GM18870 (cell line): ENCODE results near the gene COA1.
"Not testable (repeated sequence)": the region's sequence is repeated elsewhere in the genome, so short reads cannot be mapped to it uniquely, and the experiment has no call there.

Experiments used
- ATAC-seq: cut with Tn5 transposase; IDR thresholded peaks from one replicate; pipeline ENCODE4 v1.9.1; 2021; ENCODE audit warnings: moderate library complexity; ENCODE audit not compliant: unreplicated experiment

COA1 gene

GRCh38 chr7:43609097-43609496 lies 120.2 kb downstream of the COA1 start:
- ATAC-seq, result no peak

DNA sequence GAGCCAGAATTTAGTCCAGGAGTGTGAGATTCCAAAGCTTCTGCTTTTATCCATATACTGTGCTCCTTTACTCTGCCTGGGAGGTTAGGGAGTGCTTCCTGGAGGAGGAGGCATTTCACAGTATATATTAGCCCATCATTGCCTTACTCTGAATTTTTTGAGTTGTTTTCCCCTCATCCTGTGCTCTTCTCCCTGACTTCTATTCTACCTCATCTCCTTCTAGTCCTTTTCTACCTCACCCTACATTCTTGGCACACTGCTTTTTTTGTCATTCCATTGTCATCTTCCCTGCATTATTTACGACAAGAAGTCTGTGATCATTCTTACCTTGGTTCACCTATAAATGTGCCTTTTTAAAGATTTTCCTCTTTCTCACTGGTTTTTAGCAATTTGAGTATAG lies 125.1 kb downstream of the COA1 start:
- no peak for ATAC-seq

- ATAC-seq, result no peak
Measured at GRCh38 chr7:43602256-43602655, 127.1 kb downstream of the COA1 start.

DNA sequence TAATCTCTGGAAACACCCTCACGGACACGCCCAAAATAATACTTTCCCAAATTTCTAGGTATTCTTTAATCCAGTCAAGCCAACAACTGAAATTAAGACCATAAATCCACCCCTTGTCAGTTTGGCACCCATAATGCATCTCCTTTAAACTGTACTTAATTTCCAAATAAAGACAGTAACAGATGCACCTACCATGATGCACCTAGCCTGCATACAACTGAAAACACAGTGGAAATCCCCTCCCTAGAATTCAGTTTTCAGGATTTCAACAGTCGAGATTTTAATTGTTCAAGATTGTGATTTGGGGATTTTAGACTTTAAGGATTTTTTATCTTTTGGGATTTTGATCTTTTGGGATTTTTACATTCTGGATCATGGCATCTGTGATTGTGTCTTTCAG lies 129.3 kb downstream of the COA1 start:
- ATAC-seq, result no peak

DNA sequence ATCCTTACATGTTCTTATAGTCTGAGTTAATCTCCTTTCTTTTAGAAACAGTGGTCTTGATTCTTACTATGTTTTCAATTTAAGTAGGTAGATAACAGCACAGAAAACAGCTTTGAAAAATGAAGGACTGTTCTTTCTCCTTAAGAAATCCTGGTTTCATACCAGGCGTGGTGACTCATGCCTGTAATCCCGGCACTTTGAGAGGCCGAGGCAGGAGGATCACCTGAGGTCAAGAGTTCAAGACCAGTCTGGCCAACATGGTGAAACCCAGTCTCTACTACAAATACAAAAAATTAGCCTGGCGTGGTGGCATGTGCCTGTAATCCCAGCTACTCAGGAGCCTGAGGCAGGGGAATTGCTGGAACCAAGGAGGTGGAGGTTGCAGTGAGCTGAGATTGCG lies 132.9 kb downstream of the COA1 start:
- ATAC-seq, result not testable (repeated sequence)

DNA sequence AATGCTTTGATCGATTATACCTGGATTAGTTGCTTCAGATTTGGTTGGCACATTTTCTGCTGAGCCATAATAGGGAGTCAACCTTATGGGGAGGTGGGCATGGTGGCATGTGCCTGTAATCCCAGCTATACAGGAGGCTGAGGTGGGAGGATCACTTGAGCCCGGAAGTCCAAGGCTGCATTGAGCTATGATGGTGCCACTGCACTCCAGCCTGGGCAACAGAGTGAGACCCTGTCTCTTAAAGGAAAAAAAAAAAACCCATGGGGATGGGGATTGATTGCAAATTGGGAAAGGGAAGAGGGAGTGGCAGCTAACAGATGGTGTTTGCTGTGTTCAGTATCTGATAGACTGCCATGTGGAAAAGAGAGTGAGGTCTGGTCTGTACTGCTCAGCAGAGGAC lies 135.3 kb downstream of the COA1 start:
- ATAC-seq, result no peak

DNA sequence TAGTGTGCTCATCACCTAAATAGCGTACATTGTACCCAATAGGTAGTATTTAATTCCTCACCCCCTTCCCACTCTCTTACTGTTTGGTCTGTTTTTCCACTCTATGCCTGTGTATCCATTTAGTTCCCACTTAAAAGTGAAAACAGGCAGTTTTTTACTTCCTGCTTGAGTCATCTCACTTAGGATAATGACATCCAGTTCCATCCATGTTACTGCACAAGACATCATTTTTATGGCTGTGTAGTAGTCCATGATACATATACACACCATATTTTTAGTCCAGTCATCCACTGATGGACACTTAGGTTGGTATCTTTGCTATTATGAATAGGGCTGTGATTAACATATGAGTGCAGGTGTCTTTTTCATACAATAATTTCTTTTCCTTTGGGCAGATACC lies 136.3 kb downstream of the COA1 start:
- ATAC-seq, result no peak

DNA sequence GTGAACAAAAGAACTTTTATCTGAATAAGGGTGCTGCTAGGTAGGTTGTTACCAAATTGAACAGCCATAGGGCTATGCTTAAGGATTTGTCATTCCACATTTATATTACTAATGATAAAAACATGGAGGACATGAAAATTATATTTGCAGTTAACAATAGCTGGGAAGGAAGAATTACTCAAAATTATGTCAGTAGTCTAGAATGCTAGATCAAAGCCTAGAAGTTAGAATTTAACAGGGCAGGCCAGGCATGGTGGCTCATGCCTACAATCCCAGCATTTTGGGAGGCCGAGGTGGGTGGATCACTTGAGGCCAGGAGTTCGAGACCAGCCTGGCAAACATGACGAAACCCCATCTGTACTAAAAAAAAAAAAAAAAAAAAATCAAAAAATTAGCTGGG lies 137.0 kb downstream of the COA1 start:
- ATAC-seq, result no peak

- ATAC-seq, result peak; percentile 26
Measured at GRCh38 chr7:43591558-43592180, 137.7 kb downstream of the COA1 start.

DNA sequence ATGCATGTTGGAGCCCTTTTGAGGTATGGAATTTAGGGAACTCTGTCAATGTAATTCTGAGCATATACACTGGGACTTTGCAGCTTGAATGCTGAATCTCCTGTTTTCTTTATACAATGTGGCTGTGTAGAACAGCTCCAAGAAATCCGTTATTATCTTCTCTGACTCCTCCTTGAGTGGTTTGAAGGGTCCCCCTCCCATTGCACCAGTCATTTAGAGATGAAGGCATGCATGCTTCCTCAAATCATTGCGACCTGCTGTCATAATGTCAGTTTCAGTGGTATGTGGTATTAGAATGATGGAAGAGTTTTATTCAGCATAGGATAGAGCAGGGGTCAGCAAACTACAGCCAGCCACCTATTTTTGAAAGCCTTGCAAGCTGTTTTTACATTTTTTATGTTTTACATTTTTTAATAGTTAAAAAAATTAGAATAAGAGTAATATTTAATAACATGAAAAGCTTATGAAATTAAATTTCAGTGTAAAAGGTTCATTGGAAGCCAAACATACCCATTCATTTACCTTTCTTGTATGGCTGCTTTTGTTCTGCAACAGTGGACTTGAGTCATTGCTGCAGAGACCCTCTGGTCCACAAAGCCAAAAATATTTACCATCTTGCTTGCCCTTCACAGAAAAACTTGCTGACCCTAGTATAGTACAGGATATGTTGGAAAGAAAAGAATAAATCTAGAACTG lies 138.3 kb downstream of the COA1 start:
- ATAC-seq, result peak; percentile 69

DNA sequence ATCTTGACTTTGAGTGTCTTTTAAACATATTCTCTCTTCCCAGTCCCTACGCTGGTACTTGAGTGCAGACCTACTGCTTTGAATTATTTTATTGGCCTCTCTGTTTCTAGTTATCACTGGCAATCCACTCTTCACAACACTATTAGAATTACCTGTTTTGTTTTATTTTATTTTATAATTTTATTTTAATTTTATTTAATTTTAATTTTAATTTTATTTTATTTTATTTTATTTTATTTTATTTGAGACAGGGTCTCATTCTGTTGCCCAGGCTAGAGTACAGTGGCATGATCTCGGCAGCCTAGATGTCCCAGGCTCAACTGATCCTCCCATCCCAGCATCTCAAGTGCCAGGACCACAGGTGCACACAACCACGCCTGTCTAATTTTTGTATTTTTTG lies 139.6 kb downstream of the COA1 start:
- ATAC-seq, result no peak
